ENCODE results near the gene THOC7. TPM values are rescaled to one million over a fixed set of nuclear protein-coding genes. Genes with fewer than 3 reads are reported as not detected.

THOC7 gene
- total RNA-seq, 1 donor: 29.1 TPM

DNA sequence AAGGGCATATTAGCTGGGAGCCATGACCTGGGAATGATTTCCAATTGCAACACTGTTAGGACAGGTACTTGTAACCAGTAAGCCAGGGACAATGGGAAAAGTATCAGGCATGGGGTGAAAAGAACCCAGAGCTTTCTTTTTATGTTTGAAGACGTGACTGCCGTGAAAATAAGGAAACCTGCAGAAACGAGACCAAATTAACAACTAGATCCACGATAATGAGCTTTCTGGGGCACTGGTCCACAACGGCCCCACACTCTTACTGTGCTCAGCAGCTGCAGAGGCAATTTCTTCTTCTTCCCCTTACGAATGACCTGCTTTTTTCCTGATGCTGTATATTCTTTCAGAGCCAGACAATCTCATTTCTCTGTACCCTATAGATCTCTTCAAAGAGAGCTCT is 33.1 kb downstream of the THOC7 start:
- Histone ChIP-seq H3K4me3 (ENCODE audit: low read length) (no peak overlapping the region), H3K9me3 (ENCODE audit: low read depth, low read length) (no peaks in the 10 kb centered on the region), H3K4me1 (ENCODE audit: insufficient read depth, low read length) (no peaks in the 10 kb centered on the region), H3K27me3 (ENCODE audit: insufficient read depth, low read length) (no peaks in the 10 kb centered on the region)

DNA sequence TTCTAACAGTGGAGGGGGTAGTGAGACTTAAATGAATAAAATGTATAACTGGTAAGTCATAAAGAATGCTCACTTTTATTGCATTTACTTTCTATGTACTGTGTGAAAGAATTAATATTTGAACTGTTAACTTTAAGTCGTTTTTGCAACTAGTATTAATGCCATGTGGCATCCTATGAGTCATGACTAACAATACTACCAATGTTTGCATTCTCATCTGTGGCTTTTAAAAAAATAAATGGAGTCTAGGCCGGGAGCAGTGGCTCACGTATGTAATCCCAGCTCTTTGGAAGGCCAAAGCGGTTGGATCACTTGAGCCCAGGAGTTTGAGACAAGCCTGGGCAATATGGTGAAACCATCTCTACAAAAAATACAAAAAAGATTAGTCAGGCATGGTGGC is 39.3 kb downstream of the THOC7 start:
- Histone ChIP-seq H3K9me3 (ENCODE audit: low read depth, low read length) (no peaks in the 10 kb centered on the region), H3K4me1 (ENCODE audit: insufficient read depth, low read length) (no peaks in the 10 kb centered on the region), H3K4me3 (ENCODE audit: low read length) (no peak overlapping the region), H3K27me3 (ENCODE audit: insufficient read depth, low read length) (no peaks in the 10 kb centered on the region)

- no peaks in the 10 kb centered on the region for H3K4me1 ChIP-seq (ENCODE audit: insufficient read depth, low read length)
- no peak within 1 kb of the TSS for H3K4me3 ChIP-seq (ENCODE audit: low read length)
- no peaks in the 10 kb centered on the region for H3K27me3 ChIP-seq (ENCODE audit: insufficient read depth, low read length)
- H3K9me3 ChIP-seq (ENCODE audit: low read depth, low read length): no peaks in the 10 kb centered on the region
These were observed 44.5 kb downstream of the THOC7 start, which contains the start of gene C3orf49 for GRCh38 chr3:63819151-63819398. Gene C3orf49 (plus strand): TSS chr3:63819299. CDS start chr3:63819472, 173 bp downstream.

GRCh38 chr3:63818282-63819150 is 45.1 kb downstream of the THOC7 start:
- H3K4me3 ChIP-seq (ENCODE audit: low read length): no peak overlapping the region
- H3K4me1 ChIP-seq (ENCODE audit: insufficient read depth, low read length): no peaks in the 10 kb centered on the region
- H3K9me3 ChIP-seq (ENCODE audit: low read depth, low read length): no peaks in the 10 kb centered on the region
- H3K27me3 ChIP-seq (ENCODE audit: insufficient read depth, low read length): no peaks in the 10 kb centered on the region

- H3K9me3 ChIP-seq (ENCODE audit: low read depth, low read length): no peaks in the 10 kb centered on the region
- no peak overlapping the region for H3K4me3 ChIP-seq (ENCODE audit: low read length)
These were observed 46.4 kb downstream of the THOC7 start for GRCh38 chr3:63817225-63817624.

GRCh38 chr3:63814237-63814636 is 49.4 kb downstream of the THOC7 start:
- Histone ChIP-seq H3K27me3 (ENCODE audit: insufficient read depth, low read length) (no peaks in the 10 kb centered on the region), H3K9me3 (ENCODE audit: low read depth, low read length) (no peaks in the 10 kb centered on the region), H3K4me1 (ENCODE audit: insufficient read depth, low read length) (peaks cover 4% of the 10 kb centered on the region), H3K4me3 (ENCODE audit: low read length) (no peak overlapping the region)

More at GRCh38 chr3:63817225-63817624, 46.4 kb downstream of the THOC7 start:
- no peaks in the 10 kb centered on the region for H3K4me1 ChIP-seq (ENCODE audit: insufficient read depth, low read length)
- no peaks in the 10 kb centered on the region for H3K27me3 ChIP-seq (ENCODE audit: insufficient read depth, low read length)

DNA sequence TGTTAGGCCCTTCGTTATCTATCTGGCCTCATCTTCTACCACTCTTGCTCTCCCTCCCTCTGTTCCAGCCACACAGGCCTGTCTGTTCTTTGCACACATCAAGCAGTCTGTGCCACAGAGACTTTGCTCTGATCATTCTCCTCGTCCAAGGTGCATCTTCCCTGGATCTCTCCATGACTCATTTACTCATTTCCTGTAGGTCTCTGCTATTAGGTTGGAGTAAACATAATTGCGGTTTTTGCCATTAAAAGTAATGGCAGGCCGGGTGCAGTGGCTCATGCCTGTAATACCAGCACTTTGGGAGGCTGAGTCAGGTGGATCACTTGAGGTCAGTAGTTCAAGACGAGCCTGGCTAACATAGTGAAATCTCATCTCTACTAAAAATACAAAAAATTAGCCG is 54.0 kb downstream of the THOC7 start:
- Histone ChIP-seq H3K27me3 (ENCODE audit: insufficient read depth, low read length) (no peaks in the 10 kb centered on the region), H3K4me3 (ENCODE audit: low read length) (no peak overlapping the region), H3K4me1 (ENCODE audit: insufficient read depth, low read length) (peaks cover 23% of the 10 kb centered on the region), H3K9me3 (ENCODE audit: low read depth, low read length) (no peaks in the 10 kb centered on the region)

GRCh38 chr3:63808633-63809032 is 55.0 kb downstream of the THOC7 start:
- H3K4me1 ChIP-seq (ENCODE audit: insufficient read depth, low read length): peaks cover 23% of the 10 kb centered on the region

DNA sequence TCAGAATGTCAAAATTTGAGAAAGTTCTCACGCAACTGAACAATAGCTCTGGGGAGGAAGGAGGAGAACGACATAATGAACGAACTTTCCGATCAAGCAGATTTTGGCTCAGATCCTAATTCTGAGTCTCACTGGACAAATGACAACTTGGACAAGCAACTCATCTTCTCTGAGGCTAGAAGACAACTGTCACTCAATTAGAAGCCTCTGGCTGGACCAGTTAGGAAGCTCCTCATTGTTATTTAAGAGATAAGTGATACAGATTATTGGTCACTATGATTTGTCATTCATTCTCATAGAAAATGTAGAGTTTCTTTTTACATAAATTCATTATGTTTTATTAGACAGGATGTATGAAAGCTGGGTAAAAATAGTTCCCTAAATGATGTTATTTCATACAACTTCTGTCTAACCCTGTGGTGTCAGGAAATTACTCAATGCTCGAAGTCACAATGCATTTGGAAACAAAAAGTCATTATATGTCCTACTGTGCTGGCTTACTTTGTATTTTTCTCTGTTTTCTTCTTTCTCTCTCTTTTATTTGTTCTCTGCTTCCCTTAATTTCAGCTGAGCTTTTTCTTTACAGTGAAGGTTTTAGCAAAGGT is 55.5 kb downstream of the THOC7 start:
- Histone ChIP-seq H3K4me1 (ENCODE audit: insufficient read depth, low read length) (peaks cover 23% of the 10 kb centered on the region), H3K9me3 (ENCODE audit: low read depth, low read length) (no peaks in the 10 kb centered on the region), H3K27me3 (ENCODE audit: insufficient read depth, low read length) (no peaks in the 10 kb centered on the region), H3K4me3 (ENCODE audit: low read length) (no peak overlapping the region)

More at GRCh38 chr3:63808633-63809032, 55.0 kb downstream of the THOC7 start:
- Histone ChIP-seq H3K9me3 (ENCODE audit: low read depth, low read length) (no peaks in the 10 kb centered on the region), H3K27me3 (ENCODE audit: insufficient read depth, low read length) (no peaks in the 10 kb centered on the region), H3K4me3 (ENCODE audit: low read length) (no peak overlapping the region)

DNA sequence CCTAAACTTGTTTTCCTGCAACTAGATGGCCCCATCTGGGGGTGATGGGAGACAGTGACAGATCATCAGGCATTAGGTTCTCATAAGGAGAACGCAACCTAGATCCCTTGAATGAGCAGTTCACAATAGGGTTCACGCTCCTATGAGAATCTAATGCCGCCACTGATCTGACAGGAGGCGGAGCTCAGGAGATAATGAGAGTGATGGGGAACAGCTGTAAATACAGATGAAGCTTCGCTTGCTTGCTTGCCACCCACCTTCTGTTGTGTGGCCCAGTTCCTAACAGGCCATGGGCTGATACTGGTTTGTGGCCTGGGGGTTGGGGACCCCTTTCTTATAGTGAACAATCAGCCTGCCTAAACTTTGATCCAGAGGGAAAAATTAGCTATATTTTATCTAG is 59.7 kb downstream of the THOC7 start:
- H3K4me1 ChIP-seq (ENCODE audit: insufficient read depth, low read length): peaks cover 16% of the 10 kb centered on the region
- H3K9me3 ChIP-seq (ENCODE audit: low read depth, low read length): no peaks in the 10 kb centered on the region
- H3K27me3 ChIP-seq (ENCODE audit: insufficient read depth, low read length): no peaks in the 10 kb centered on the region
- no peak overlapping the region for H3K4me3 ChIP-seq (ENCODE audit: low read length)

DNA sequence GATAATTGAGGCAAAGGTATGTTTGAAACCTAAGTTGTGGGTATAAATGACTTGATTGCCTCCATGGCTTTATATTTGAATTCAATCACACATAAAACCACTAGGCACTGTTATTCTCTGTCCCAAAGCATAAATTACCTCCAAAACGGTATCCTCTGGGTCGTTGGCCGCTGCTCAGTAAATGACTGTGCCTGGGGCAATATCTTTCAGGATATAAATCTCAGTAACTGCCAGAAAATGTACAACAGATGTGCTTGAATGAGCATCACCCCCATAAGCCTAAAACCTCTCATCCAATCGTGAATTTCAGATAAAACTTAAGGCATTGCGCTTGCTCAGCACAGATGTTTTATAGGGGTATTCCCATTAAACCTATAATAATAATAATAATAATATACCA is 63.5 kb downstream of the THOC7 start:
- H3K9me3 ChIP-seq (ENCODE audit: low read depth, low read length): no peaks in the 10 kb centered on the region
- H3K4me3 ChIP-seq (ENCODE audit: low read length): no peak overlapping the region
- H3K4me1 ChIP-seq (ENCODE audit: insufficient read depth, low read length): no peaks in the 10 kb centered on the region

GRCh38 chr3:63798949-63799348 is 64.7 kb downstream of the THOC7 start:
- H3K27me3 ChIP-seq (ENCODE audit: insufficient read depth, low read length): no peaks in the 10 kb centered on the region
- no peaks in the 10 kb centered on the region for H3K9me3 ChIP-seq (ENCODE audit: low read depth, low read length)
- H3K4me1 ChIP-seq (ENCODE audit: insufficient read depth, low read length): no peaks in the 10 kb centered on the region
- H3K4me3 ChIP-seq (ENCODE audit: low read length): no peak overlapping the region

More for the DNA sequence above, 63.5 kb downstream of the THOC7 start:
- no peaks in the 10 kb centered on the region for H3K27me3 ChIP-seq (ENCODE audit: insufficient read depth, low read length)

- Histone ChIP-seq H3K9me3 (ENCODE audit: low read depth, low read length) (no peaks in the 10 kb centered on the region), H3K4me3 (ENCODE audit: low read length) (no peak overlapping the region)
These were observed 65.1 kb downstream of the THOC7 start for GRCh38 chr3:63798544-63798943.

DNA sequence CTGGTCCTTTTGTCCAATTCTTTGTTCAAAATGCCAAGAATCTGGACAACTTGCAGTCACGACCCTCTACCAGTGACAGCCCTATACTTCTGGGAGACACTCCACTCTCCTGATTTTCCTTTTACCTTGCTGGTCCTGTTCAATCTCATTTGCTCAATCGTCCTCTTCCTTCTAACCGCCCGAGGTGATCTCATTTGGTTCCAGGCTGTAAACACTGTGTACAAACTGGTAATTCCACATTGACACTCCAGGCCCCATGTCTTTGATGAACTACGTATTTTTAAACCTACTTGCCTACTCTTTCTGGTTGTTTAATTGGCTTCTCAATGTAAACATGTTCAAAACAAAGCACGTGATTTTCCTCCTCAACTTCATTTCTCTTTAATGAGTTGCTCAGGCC is 68.2 kb downstream of the THOC7 start:
- Histone ChIP-seq H3K4me3 (ENCODE audit: low read length) (no peak overlapping the region), H3K27me3 (ENCODE audit: insufficient read depth, low read length) (no peaks in the 10 kb centered on the region), H3K4me1 (ENCODE audit: insufficient read depth, low read length) (no peaks in the 10 kb centered on the region), H3K9me3 (ENCODE audit: low read depth, low read length) (no peaks in the 10 kb centered on the region)

More at GRCh38 chr3:63798544-63798943, 65.1 kb downstream of the THOC7 start:
- Histone ChIP-seq H3K27me3 (ENCODE audit: insufficient read depth, low read length) (no peaks in the 10 kb centered on the region), H3K4me1 (ENCODE audit: insufficient read depth, low read length) (no peaks in the 10 kb centered on the region)

- Histone ChIP-seq H3K9me3 (ENCODE audit: low read depth, low read length) (no peaks in the 10 kb centered on the region), H3K27me3 (ENCODE audit: insufficient read depth, low read length) (no peaks in the 10 kb centered on the region), H3K4me3 (ENCODE audit: low read length) (no peak overlapping the region), H3K4me1 (ENCODE audit: insufficient read depth, low read length) (no peaks in the 10 kb centered on the region)
These were observed 71.6 kb downstream of the THOC7 start for GRCh38 chr3:63791974-63792373.

Data from mononuclear cell (primary cell).